Fibroblast of lung (primary cell): Measurements from ENCODE around the gene ETFA. TPM values are rescaled to one million over a fixed set of nuclear protein-coding genes. Genes with fewer than 3 reads are reported as not detected.

Experiments
- DNase-seq, 2 donors: peaks; one replicate each; pipeline versions ENCODE4 v3.0.0 to v3.0.0-alpha.2; 2010; ENCODE audit warnings: low read depth in 2 of 2
- H2AFZ ChIP-seq: 2 replicates; pipeline ENCODE4 v1.5.1; 2012; ENCODE audit warnings: low read length, control low read depth, inconsistent platforms
- H3K27ac ChIP-seq: 2 replicates; pipeline ENCODE4 v1.5.1; 2011; ENCODE audit warnings: low read length, control low read depth; ENCODE audit not compliant: insufficient read depth
- H3K27me3 ChIP-seq: 2 replicates; pipeline ENCODE4 v1.5.1; 2011; ENCODE audit warnings: mild to moderate bottlenecking, low read length; ENCODE audit not compliant: control insufficient read depth, insufficient read depth
- H3K36me3 ChIP-seq: 2 replicates; pipeline ENCODE4 v1.5.1; 2011; ENCODE audit warnings: low read length; ENCODE audit not compliant: control insufficient read depth, insufficient read depth
- H3K4me1 ChIP-seq: 2 replicates; pipeline ENCODE4 v1.5.1; 2011; ENCODE audit warnings: low read length; ENCODE audit not compliant: control insufficient read depth, insufficient read depth; ENCODE audit errors: extremely low read depth
- H3K4me2 ChIP-seq: 2 replicates; pipeline ENCODE4 v1.5.1; 2011; ENCODE audit warnings: low read length, control low read depth; ENCODE audit not compliant: insufficient read depth; ENCODE audit errors: extremely low read depth
- H3K4me3 ChIP-seq, 4 experiments: fragments of 200-600 bp in 1 of 4; sonication (generic) in 1 of 4; replicated peaks in 1 of 4; 2 replicates each; pipeline ENCODE4 v1.5.1; 2011 to 2016; ENCODE audit warnings: low read length in 4 of 4, low read depth in 3 of 4, mild to moderate bottlenecking in 3 of 4, control low read depth in 2 of 4, inconsistent platforms in 1 of 4, mixed read lengths in 1 of 4; ENCODE audit not compliant: insufficient read depth in 1 of 4; ENCODE audit errors: control extremely low read depth in 1 of 4
- H3K79me2 ChIP-seq: 2 replicates; pipeline ENCODE4 v1.5.1; 2012; ENCODE audit warnings: mild to moderate bottlenecking, low read length, inconsistent platforms; ENCODE audit not compliant: control insufficient read depth, insufficient read depth
- H3K9ac ChIP-seq: 2 replicates; pipeline ENCODE4 v1.5.1; 2011; ENCODE audit warnings: mild to moderate bottlenecking, low read length, control low read depth; ENCODE audit not compliant: insufficient read depth
- H3K9me3 ChIP-seq: 2 replicates; pipeline ENCODE4 v1.5.1; 2012; ENCODE audit warnings: low read depth, low read length; ENCODE audit not compliant: control insufficient read depth, insufficient read depth
- H4K20me1 ChIP-seq: 2 replicates; pipeline ENCODE4 v1.5.1; 2011; ENCODE audit warnings: low read length; ENCODE audit not compliant: control insufficient read depth, insufficient read depth; ENCODE audit errors: extremely low read depth
- CTCF ChIP-seq, 2 donors: IDR thresholded peaks in 1 of 2; conservative IDR thresholded peaks in 1 of 2; 1 replicate in 1 of 2; 2 replicates in 1 of 2; pipeline ENCODE4 v1.5.1; 2011 to 2012; ENCODE audit warnings: low read length in 2 of 2, control low read depth in 1 of 2, inconsistent platforms in 1 of 2, low read depth in 1 of 2, mild to moderate bottlenecking in 1 of 2
- EZH2 ChIP-seq: IDR thresholded peaks from 2 replicates; pipeline ENCODE4 v1.5.1; 2012; ENCODE audit warnings: low read length, control low read depth, mild to moderate bottlenecking; ENCODE audit errors: missing control alignments
- polyA plus RNA-seq, 2 donors: library from polyadenylated mRNA; depleted of rRNA in 1 of 2; stranded (reverse) in 1 of 2; unstranded in 1 of 2; fragments of >200 nt; gene quantifications; 2 replicates each; pipeline ENCODE4 v1.2.1, GENCODE V29; 2011 to 2012; ENCODE audit warnings: missing spikeins in 1 of 2
- total RNA-seq: library from RNA; depleted of rRNA; stranded (reverse); fragments of >200 nt; gene quantifications from 2 replicates; pipeline ENCODE4 v1.2.1, GENCODE V29; 2014

ETFA gene
- total and polyA plus RNA-seq, 2 donors (not counting 1 experiment from before 2014, with no cell fraction given): 129 to 161 TPM

- H3K4me2 ChIP-seq: no peak overlapping the region
- no peak overlapping the region for H3K9ac ChIP-seq
- no peaks in the 10 kb centered on the region for H3K9me3 ChIP-seq
- H4K20me1 ChIP-seq: no peaks in the 10 kb centered on the region
- no peak for TF ChIP-seq EZH2
- TF ChIP-seq CTCF (conservative IDR thresholded peaks at IDR 0.05 in 1 of 2, IDR thresholded peaks at IDR 0.05 in 1 of 2; ENCODE audit: low read depth in 1 of 2, low read length in 2 of 2): peak; percentile 10 to 32
- no peaks in the 10 kb centered on the region for H3K79me2 ChIP-seq
- DNase-seq: no peak
- no peaks in the 10 kb centered on the region for H3K4me1 ChIP-seq
- H3K4me3 ChIP-seq: no peak overlapping the region
- no peak overlapping the region for H3K27ac ChIP-seq
- peaks cover 50% of the 10 kb centered on the region for H3K27me3 ChIP-seq
- H2AFZ ChIP-seq: no peak overlapping the region
- H3K36me3 ChIP-seq: no peaks in the 10 kb centered on the region
These were observed 22.6 kb upstream of the ETFA start for GRCh38 chr15:76333720-76334437.

GRCh38 chr15:76333309-76333708, 22.0 kb upstream of the ETFA start:
- no peak overlapping the region for H2AFZ ChIP-seq

DNA sequence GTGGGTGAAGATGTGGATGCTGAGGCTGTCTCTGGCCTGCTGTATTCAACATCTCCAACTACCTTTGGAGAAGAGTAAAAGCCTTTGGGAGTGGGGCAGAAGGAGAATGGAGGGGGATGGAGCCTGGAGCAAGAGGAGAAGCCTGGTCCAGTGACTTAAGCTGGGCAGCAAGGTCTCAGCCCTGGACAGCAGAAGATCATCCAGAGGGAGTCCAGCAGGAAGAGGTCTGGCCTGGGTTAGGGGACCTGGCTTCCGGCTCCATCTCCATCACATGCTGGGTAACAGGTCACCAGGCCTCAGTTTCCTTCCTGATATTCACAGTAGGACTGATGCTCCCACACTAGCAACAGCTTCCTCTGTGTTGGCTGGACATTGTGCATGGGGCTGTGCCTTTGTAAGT, 21.5 kb upstream of the ETFA start:
- no peak for DNase-seq
- H3K79me2 ChIP-seq: no peaks in the 10 kb centered on the region
- no peak overlapping the region for H3K4me3 ChIP-seq
- TF ChIP-seq CTCF (conservative IDR thresholded peaks at IDR 0.05 in 1 of 2, IDR thresholded peaks at IDR 0.05 in 1 of 2; ENCODE audit: low read depth in 1 of 2, low read length in 2 of 2): no peak
- TF ChIP-seq EZH2: no peak
- no peak overlapping the region for H3K9ac ChIP-seq
- no peaks in the 10 kb centered on the region for H3K9me3 ChIP-seq
- H2AFZ ChIP-seq: no peak overlapping the region
- H3K36me3 ChIP-seq: no peaks in the 10 kb centered on the region
- no peak overlapping the region for H3K4me2 ChIP-seq
- H3K27me3 ChIP-seq: peaks cover 41% of the 10 kb centered on the region
- no peaks in the 10 kb centered on the region for H4K20me1 ChIP-seq
- H3K27ac ChIP-seq: no peak overlapping the region
- H3K4me1 ChIP-seq: no peaks in the 10 kb centered on the region

More at GRCh38 chr15:76333309-76333708, 22.0 kb upstream of the ETFA start:
- TF ChIP-seq CTCF (conservative IDR thresholded peaks at IDR 0.05 in 1 of 2, IDR thresholded peaks at IDR 0.05 in 1 of 2; ENCODE audit: low read depth in 1 of 2, low read length in 2 of 2) (no peak), EZH2 (no peak)
- no peaks in the 10 kb centered on the region for H3K36me3 ChIP-seq
- H3K4me1 ChIP-seq: no peaks in the 10 kb centered on the region
- no peak overlapping the region for H3K4me2 ChIP-seq
- no peaks in the 10 kb centered on the region for H4K20me1 ChIP-seq
- H3K79me2 ChIP-seq: no peaks in the 10 kb centered on the region
- H3K27ac ChIP-seq: no peak overlapping the region
- no peak overlapping the region for H3K4me3 ChIP-seq
- peaks cover 45% of the 10 kb centered on the region for H3K27me3 ChIP-seq
- no peak overlapping the region for H3K9ac ChIP-seq
- H3K9me3 ChIP-seq: no peaks in the 10 kb centered on the region
- no peak for DNase-seq
